ENCODE results near the gene SSNA1.

Gene SSNA1

GRCh38 chr9:137223078-137223970 lies 34.8 kb downstream of the SSNA1 start:
- DNase-seq, result peak; percentile 100

GRCh38 chr9:137224830-137225694 lies 36.6 kb downstream of the SSNA1 start, which contains the start of gene CYSRT1:
Gene CYSRT1, plus strand, starts transcription at chr9:137225174. Its CDS starts 448 bp downstream, at chr9:137225622.
- DNase-seq, result no peak

GRCh38 chr9:137225699-137226331 lies 37.3 kb downstream of the SSNA1 start:
- no peak for DNase-seq

- no peak for DNase-seq
These were observed 38.0 kb downstream of the SSNA1 start for GRCh38 chr9:137226338-137227053.

GRCh38 chr9:137227054-137227852 lies 38.8 kb downstream of the SSNA1 start, which contains the start of gene RNF224:
Gene RNF224, plus strand, starts transcription at chr9:137227502. Its CDS starts 834 bp downstream, at chr9:137228336.
- DNase-seq, result peak; percentile 55

GRCh38 chr9:137227853-137228505 lies 39.5 kb downstream of the SSNA1 start:
- DNase-seq, result no peak

GRCh38 chr9:137228506-137228967 lies 40.1 kb downstream of the SSNA1 start:
- no peak for DNase-seq

GRCh38 chr9:137228968-137229896 lies 40.8 kb downstream of the SSNA1 start:
- DNase-seq, result no peak

- DNase-seq, result no peak
These were observed 41.6 kb downstream of the SSNA1 start for GRCh38 chr9:137229903-137230704.

GRCh38 chr9:137230705-137231371 lies 42.4 kb downstream of the SSNA1 start, which contains the start of gene SLC34A3:
Gene SLC34A3, plus strand, starts transcription at chr9:137230901. Its CDS starts 802 bp downstream, at chr9:137231703.
- DNase-seq, result no peak

GRCh38 chr9:137231372-137232039 lies 43.0 kb downstream of the SSNA1 start:
- DNase-seq, result no peak

- no peak for DNase-seq
These were observed 43.6 kb downstream of the SSNA1 start for GRCh38 chr9:137232101-137232500.

- no peak for DNase-seq
These were observed 44.0 kb downstream of the SSNA1 start for GRCh38 chr9:137232510-137232909.

GRCh38 chr9:137233143-137233980 lies 44.9 kb downstream of the SSNA1 start:
- no peak for DNase-seq

GRCh38 chr9:137234055-137234697 lies 45.7 kb downstream of the SSNA1 start:
- no peak for DNase-seq
